Stimulated activated CD4-positive, alpha-beta T cell treated with anti-CD3 and anti-CD28 coated beads, Interleukin-2, amount 100 ng/mL, for 48 hours (primary cell): ENCODE data around the gene ZSCAN29.
"Not testable (repeated sequence)": the region's sequence is repeated elsewhere in the genome, so short reads cannot be mapped to it uniquely, and the experiment has no call there.

Source experiments
- DNase-seq, 2 donors: peaks; one replicate each; pipeline ENCODE4 v3.0.0-alpha.2; 2020

The ZSCAN29 gene

DNA sequence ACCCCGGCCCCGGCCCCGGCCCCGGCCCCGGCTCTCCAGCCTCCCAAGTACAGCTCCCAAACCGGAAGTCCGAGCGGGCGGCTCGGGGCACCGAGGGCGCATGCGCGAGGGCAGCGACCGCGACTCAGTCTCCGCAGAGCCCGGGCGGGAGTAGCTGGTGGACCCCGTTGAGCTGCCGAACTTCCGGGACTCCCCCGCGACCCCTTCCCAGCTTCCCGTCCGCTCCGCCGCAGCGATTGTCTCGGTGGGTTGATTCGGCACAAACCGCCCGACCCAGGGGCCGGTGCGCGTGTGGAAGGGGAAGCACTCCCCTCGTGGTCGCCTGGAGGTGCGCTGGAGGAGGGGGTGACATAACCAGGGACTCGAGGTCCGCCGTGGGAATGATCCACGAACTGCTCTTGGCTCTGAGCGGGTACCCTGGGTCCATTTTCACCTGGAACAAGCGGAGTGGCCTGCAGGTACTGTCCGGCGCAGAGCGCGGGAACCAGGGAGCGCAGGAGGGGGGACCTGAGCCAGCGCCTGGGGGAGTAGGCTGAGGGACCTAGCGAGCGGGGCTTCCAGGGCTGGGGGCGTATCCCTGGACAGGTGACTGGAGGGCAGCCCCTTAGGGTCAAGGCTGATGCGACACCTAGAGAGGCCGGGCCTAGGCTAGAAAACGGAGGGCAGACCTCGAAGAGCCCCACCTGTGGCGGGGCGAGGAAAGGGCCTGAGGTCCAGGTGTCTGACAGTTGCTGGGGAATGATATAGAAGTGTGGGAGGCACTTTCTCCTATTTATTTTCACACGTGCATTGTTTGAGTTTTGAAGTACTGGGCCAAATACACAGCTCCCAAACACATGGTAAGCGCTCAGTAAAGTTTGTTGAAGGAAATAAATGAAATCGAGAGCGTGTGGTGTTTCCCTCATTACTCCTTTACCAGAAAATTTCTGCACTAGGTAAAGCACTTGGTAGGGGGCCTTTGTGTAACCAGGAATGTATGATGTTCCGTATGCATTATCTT lies at the start of gene ZSCAN29, which contains the start of gene TUBGCP4:
TSS of gene ZSCAN29 (minus strand) at position 69 of the 1,000 bp plus-strand sequence. CDS start 1,130 bp downstream, outside the sequence.
TSS of gene TUBGCP4 (plus strand) at position 127 of the 1,000 bp plus-strand sequence. CDS start at position 381, 254 bp downstream.
- DNase-seq = peak; percentile 74 to 75

DNA sequence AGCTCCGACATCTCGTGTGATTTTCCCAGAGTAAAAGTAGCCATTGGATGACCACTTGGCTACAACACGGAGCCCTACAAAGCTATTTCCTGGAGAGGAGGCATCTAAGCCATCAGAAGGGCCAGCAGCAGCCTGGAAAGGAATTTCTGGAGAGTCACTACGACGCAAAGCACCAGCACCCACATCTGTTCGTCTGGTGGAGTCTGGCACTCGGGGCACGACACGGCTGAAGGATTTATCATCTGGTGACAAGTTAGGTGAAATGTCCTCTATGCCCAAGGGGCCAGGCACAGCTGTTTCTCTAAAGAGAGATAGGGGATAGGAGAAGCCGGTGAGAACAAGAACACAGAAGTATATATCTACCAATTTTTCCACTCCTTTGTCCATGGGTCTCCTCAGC lies 49.6 kb upstream of the ZSCAN29 start:
- no peak for DNase-seq

DNA sequence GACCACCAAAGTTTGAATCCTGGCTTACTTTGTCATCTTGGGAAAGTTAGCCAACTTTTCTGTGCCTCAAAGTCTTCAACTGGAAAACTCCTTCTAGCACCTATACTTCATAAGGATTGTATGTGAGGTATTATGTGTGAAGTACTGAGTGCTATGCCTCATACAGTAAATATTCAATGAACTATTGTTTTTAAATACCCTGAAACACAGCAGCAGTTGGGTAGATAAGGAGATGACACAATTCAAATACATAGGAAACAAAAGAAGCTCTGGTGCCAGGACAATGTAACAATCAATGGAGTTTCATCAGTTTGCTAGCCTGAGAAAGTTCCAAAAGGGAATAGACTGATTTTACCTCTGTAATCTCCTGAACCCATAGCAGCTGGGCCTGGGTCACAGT lies 43.4 kb upstream of the ZSCAN29 start:
- no peak for DNase-seq

DNA sequence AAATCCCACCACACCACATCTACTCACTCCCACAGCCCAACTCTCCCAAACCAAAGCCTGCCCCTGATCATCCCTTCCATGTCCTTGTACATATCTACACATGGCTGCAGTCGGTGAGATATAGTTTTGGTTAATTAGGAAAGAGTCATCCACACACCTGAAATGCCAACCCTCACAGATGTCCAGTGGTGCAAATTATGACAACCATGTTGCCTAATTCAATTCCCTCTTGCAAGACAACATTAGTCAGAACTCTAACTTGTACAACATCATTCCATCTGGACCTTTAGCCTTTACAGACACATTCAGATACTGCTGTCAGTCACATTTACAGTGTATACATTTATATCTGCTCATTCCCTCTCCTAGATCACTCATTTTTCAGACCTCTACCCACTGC lies 41.3 kb upstream of the ZSCAN29 start:
- no peak for DNase-seq

DNA sequence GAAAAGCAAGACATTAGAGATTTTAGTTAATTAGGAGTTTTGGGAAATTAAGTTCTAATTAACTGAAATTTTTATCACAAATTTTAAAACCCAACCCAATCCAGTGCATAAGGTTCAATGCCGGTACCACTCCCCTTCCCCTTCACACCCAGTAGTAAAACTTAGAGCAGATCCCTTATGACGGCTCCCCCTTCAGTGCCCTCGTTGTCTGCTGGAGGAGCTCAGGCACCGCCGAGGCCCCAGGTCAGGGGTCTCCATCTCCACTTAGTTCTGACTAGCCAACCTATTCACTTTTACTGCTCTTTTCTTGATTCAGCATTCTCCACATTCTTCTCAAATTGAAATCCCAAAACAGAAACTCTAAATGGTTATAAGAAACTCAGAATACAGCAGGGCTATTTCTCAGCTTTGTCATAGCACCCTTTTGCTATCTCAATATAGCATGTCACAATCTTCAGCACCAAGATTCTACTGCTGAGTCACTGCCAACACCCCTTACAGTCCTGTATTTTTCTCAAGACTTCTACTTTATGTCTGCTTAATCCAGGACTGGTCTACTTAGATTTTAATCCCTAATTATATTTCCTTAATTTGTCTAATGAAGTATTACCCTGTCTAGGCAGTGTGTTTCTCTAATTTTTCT lies 39.9 kb upstream of the ZSCAN29 start:
- DNase-seq = no peak

DNA sequence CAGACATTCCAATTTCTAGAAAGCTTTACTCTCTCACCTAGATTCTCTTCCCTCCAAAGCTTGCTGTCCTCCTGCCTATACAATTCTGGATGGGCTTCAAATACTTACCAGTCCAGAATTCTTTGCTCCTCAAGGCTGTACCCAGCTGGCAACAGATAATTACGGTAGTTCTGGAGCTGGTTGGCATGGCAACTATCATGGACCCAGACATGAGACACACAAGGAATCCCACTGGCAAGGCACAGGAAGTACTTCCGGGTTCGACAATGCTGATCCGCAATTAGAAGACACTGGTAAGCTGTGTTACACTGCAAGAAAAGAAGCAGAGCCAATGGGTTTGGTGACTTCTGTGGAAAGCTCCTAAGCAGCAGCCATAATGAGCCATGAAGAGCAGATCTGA lies 37.9 kb upstream of the ZSCAN29 start:
- DNase-seq = no peak

DNA sequence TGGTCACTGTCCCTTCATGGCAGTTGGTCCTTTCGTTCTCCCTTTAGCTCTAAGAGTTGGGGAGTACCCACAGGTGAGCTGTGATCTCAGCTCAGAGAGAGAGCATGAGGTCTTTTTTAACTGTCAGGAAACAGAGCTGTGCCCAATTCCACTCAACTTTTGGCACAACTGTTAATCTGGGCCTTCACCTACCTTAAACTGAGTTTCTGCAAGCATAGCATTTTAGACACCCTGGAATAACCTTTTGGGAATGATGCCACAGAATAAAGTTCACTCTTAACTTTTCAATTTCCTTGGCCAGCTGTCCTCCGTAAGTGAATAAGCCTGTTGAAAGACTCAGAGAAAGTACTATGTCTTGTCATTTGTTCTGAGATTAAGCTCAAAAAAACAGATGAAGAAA lies 36.0 kb upstream of the ZSCAN29 start:
- DNase-seq = no peak

DNA sequence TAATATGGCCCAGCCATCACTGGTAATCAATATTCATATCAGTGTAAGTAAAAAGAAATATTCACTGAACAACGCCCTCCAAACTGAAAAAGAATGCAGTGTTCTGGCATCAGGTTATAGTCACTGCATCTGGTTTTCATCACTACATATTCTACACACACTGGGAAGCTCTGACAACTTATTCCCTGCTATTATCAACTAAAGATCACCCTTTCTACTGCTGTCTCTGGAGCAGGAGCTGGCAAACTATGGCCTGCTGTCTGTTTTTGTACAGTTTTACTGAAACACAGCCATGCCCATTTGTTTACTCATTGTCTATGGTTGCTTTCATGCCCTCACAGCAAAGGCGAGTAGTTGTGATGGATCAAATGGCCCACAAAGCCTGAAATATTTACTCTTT lies 35.3 kb upstream of the ZSCAN29 start:
- DNase-seq = no peak

DNA sequence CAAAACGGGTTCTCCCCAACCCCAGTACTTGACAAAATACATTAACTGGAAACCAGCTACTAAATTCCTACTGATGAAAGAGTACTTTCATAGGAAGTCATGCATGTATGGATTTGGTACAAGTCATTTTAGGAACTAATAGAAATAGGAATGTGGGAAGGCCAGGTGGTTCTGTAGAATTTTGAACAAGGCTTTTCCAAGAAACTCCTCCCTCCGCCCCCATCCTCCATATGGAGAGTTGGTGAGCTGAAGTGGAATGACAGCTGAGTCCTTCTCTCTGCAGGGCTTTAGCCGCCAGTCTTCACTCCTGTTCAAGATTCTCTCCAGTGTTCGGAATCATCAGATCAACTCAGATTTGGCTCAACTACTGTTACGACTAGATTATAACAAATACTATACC lies 33.3 kb upstream of the ZSCAN29 start:
- no peak for DNase-seq

DNA sequence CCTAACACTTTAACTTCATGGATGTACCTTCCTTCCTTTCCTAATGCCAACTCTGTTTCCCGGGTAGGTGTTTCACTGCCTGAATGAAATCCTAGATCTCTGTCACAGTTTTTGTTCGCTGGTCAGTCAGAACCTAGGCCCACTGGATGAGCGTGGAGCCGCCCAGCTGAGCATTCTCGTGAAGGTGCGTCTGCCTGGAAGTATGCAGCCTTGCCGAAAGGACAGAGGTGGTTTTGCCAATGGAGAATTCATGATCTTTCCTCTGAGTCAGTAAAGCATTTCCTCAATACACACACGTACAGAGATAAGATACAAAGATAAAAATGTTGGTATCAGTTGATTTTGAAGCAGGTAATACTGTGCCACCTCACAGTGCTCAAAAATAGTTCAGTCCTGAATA lies 32.8 kb upstream of the ZSCAN29 start:
- DNase-seq = no peak

DNA sequence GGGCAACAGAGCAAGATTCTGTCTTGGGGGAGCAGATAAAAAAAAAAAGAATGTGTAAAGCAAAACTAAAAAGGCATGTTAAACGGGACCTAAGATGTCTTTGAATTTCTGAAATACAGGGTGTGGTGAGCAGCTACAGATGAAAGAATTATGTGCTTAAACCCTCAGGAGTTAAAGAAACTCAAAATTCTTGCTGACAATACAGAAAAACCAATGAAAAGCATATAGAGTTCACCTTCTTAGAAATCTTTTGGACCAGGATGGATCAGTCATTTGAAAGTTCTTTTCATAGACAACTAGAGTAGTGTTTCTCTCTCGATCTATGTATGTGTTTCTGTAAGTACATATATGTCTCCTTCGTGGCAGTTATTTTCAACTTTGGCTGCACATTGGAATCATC lies 31.4 kb upstream of the ZSCAN29 start:
- DNase-seq = no peak

DNA sequence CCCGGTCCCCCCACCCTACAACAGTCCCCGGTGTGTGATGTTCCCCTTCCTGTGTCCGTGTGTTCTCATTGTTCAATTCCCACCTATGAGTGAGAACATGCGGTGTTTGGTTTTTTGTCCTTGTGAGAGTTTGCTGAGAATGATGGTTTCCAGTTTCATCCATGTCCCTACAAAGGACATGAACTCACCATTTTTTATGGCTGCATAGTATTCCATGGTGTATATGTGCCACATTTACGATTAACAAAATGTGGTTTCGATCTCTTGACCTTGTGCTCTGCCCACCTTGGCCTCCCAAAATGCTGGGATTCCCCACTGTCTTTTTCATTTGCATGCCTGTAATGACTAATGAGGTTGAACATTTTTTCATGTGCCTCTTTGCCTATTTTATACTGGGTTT lies 22.7 kb upstream of the ZSCAN29 start:
- DNase-seq = not testable (repeated sequence)

DNA sequence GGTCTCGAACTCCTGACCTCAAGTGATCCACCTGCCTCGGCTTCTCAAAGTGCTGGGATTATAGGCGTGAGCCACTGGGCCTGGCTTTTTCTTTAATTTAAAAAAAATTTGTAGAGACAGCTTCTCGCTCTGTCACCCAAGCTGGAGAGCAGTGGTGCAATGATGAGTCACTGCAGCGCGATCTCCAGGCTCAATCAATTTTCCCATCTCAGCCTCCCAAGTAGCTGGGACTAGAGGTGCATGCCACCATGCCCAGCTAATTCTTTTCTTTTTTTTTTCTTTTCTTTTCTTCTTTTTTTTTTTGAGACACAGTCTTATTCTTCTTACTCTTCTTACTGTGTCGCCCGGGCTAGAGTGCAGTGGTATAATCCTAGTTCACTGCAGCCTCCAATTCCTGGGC lies 19.9 kb upstream of the ZSCAN29 start:
- DNase-seq = no peak

DNA sequence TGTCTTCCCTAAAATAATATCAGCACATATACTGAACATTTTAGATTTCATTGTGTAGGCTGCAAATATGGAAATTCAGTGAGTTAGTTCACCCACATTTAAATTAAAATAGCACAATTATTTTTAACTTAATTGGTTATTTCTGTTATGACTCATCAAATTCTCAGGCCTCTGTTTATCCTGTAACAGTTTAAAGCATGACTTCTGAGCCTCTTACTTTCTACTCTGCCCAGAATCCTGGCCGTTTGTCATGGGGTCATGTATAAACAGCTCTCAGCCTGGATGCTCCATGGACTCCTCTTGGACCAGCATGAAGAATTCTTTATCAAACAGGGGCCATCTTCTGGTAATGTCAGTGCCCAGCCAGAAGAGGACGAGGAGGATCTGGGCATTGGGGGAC lies 12.2 kb upstream of the ZSCAN29 start:
- no peak for DNase-seq

DNA sequence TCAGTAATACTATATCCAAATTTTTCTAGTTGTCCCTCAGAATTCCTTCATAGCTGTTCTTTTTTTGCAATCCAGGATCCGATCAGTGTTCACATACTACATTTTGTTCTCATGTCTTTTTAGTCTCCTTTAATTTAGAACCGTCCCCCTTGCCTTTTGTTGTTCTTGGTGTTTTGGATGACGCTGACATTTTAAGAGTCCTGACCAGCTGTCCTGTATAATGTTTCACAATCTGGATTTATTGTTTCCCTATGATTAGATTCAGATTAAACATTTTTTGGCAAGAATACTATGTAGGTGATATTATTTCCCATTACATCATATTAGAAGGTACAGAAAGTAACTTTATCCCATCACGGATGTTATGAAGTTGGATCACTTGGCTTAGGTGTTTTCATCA lies 11.5 kb upstream of the ZSCAN29 start:
- DNase-seq = no peak

DNA sequence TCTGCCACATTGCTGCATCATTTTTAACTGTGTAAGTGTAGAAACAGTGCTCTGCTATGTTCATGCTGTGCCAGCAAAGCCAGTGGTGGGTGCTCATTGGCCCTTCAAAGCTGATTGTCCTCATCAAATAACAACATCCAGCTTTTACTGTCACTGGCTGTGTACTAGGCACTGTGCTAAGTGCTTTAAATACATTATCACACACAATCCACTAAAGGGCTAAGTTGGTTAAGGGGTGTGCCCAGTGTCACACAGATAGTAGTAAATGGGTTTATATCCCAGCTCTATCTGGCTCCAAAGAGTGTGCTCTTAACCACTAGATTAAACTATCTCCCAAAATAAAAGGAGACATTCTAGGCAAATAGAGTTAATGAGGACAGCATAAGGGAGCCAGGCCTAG lies 7.8 kb upstream of the ZSCAN29 start:
- DNase-seq = no peak

DNA sequence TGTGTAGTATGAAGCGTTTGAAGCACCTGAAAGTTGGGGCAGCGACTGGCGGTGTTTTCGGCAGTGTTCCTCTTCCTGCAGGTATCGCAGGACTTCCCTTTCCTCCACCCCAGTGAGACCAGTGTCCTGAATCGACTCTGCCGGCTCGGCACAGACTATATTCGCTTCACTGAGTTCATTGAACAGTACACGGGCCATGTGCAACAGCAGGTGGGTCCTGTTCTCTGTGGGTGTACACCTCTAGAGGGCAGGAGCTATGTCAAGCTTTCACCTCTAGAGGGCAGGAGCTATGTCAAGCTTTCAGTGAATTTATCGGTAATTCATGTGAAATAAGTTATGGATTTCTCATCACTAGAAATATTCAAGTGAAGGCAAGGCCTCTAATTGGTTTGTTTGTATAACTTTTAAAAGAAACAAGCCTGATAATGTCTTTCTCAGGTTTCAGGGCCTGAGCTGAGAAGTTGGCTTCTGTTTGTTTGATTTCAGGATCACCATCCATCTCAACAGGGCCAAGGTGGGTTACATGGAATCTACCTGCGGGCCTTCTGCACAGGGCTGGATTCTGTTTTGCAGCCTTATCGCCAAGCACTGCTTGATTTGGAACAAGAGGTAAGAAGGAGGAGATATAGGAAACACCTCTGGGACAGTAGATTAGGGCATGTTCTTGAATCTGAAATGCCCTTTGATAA lies 5.3 kb upstream of the ZSCAN29 start:
- DNase-seq = peak; percentile 5 to 10

DNA sequence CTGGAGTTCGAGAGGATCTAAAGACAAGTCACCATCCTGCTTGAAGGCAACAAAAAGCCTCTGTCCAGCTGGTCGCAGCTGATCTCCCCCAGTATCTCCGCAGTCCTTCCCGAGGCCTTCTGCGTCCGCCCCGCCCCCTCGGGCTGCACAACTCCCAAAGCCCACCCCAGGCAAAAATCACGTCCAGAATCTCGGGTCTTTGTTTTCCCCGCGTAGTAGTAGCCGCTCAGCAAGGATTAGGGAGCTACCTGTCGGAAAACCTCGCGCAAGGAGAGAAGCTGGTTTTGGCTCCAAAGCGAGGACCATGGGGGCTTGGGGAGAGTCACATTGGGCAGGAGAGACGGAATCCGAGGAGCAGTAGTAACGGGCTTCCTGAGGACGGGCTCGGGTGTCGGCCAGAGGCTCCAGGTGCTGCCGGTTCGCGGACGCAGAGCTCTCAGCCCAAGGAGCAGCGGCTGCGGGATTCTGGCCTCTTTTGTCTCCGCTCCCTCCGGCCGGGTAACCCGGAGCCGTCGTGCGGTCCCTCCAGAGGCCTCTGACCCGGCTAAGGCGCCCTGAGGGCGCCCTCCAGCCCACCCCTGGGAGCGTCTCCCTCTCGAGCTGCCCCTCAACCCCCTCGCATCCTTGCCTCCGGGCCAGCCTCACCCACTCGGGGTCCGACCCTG lies 401 bp downstream of the ZSCAN29 start:
- DNase-seq = peak; percentile 4 to 6

DNA sequence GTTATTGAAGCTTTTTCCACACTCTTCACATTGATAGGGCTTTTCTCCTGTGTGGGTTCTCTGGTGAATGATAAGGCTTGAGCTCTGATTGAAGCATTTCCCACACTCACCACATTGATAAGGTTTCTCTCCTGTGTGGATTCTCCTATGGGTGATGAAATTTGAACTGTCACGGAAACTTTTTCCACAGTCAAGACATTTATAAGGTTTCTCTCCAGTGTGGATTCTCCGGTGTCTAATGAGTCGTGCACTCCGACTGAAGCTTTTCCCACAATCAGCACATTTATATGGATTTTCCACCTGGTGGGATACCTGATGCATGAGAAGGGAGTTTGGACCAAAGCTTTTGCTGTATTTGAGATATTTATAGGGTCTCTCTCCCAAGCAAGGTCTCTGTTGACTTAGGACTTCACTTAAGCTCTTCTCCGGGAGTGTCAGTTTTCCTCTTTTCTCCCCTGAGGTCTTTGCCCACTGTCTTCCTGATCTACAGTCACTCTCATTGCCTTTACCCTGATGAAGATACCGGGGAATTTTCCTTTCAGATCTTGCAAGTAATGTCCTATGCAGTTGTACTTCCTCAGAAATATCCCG lies 9.4 kb downstream of the ZSCAN29 start:
- DNase-seq = no peak

DNA sequence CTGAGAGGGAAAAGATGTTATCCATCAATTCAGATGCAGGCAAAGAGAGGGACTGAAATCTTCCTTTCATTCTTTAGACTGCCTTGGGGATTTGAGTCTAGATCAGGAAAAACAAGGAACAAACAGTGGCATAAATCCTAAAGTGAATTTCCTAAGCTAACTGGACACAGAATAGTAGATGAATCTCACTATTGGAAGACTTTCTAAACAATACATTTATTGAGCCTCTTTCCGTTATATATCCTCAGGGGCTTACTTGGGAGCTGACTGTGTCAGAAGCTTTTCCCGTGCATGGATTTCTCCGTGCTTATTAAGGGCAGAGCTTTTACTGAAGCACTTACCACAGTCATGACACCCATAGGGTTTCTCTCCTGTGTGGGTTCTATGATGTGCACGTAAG lies 10.0 kb downstream of the ZSCAN29 start:
- DNase-seq = no peak

DNA sequence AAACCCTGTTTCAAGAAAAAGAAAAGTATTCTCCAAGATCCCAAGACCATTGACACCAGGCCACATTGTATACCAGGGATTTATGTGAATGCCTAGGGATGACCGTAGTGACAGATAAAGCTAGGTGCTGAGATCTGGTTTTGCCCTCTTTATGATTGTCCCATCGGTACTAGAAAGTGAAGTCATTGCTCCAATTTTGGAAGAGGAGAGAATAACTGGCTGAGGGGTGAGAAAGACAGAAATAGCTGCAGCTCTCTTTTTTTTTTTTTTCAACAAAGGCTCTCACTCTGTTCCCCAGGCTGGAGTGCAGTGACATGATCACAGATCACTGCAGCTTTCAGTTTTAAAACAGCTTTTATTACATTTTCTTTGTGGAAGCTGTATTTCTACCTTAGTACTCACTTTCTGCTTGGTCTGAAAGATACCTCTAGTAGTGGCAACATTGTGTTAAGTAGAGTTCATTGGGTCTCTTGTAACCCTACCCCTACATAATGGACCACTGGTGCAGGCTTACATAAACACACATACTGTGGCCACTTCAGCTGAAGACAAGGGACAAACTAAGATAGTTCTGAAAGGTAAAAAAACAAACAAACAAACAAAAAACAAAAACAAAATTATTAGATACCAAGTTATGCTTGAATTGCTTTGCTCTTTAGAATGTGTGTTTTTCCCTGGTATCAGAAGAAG lies 18.0 kb downstream of the ZSCAN29 start:
- no peak for DNase-seq

DNA sequence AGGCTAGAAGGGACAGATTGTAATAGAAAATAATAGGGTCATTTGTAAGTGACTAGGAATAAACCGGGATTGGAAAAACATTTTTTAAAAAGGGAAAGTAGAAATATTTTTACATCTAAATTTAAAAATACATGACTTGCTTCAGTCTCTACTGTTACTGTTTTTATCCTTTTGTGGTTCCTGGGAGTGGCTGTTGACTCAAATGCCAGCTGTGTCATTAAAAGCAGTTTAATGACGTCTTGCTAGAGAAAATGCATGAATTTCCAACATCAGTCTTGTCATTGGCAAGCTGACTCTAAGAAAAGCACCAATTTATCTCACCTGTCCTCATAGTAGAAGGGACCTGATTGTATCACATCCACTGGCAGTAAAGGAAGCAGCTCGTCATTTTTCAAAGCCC lies 23.7 kb downstream of the ZSCAN29 start:
- no peak for DNase-seq
